ENCODE measurements around the gene PCBD2. TPM values are rescaled to one million over a fixed set of nuclear protein-coding genes. Genes with fewer than 3 reads are reported as not detected.

Gene PCBD2
- total and polyA plus RNA-seq, 2 of the 4 experiments (the other 2 are of a cell fraction): 2.2 to 2.7 TPM

DNA sequence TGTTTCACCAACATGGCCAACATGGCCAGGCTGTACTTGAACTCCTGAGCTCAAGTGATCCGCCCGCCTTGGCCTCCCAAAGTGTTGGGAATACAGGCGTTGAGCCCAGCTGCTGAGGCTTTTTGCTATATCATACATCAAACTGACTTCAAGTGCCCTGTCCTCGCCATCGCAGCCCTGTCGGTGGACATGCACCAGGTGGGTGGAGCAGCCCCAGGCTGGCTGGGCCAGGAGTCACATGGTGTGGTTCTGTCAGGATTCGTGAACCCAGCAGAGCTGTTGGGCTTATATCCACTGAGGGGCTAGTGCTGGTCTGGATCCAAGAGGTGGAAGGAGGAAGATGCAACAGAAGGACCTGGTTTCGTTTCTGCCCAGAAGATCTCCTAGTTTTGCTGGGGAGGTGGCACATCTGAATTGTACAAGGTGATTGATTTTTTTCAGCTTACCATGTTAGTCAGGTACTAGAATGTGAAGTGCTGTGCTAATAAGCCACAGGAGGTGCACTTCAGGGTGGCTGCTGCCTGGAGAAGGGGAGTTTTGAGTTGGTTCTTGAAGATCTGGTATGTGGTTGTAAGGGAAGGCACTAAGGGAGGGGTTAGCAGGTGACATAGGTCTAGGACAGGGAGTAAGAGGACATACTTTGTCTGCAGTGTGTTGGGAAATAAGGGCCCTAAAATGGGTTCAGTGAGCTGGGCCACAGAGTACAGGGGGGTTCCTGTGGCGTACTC, 16.1 kb downstream of the PCBD2 start:
- Histone ChIP-seq H3K79me1 (ENCODE audit: low read depth in 1 of 2, low read length in 2 of 2) (peaks cover 3 to 4% of the 10 kb centered on the region in 2 experiments; a peak in 2 of 4 replicates), H2AK5ac (ENCODE audit: low read depth, low read length) (no peak overlapping the region), H2BK5ac (ENCODE audit: low read depth, low read length, poor library complexity, severe bottlenecking) (no peak overlapping the region), H3K14ac (replicated peaks; ENCODE audit: low read depth, low read length) (no peak overlapping the region), H4K8ac (ENCODE audit: low read depth in 2 of 2, low read length in 2 of 2) (no peak overlapping the region), H3K4me3 (ENCODE audit: insufficient read depth, low read depth, low read length) (no peak overlapping the region), H3K27ac (ENCODE audit: insufficient read depth, low read length) (no peak overlapping the region), H3K4me1 (ENCODE audit: control insufficient read depth, insufficient read depth, low read length) (peaks cover 2% of the 10 kb centered on the region; the same call in 1 of the 2 replicates), H3K23ac (ENCODE audit: low read depth, low read length) (no peak overlapping the region), H4K91ac (ENCODE audit: insufficient read depth, low read depth, low read length) (no peak overlapping the region), H3K18ac (ENCODE audit: low read depth, low read length) (no peak overlapping the region), H2BK20ac (ENCODE audit: low read depth, low read length) (no peak overlapping the region), H3K9me3 (ENCODE audit: control insufficient read depth, insufficient read depth, low read length) (no peaks in the 10 kb centered on the region), H2AK9ac (replicated peaks; ENCODE audit: low read depth, low read length, poor library complexity) (no peak overlapping the region), H4K20me1 (ENCODE audit: insufficient read depth, low read length) (no peaks in the 10 kb centered on the region), H2BK120ac (ENCODE audit: low read depth, low read length) (no peak overlapping the region), H3K9me1 (ENCODE audit: insufficient read depth, low read length) (peaks cover 3% of the 10 kb centered on the region; the same call in 1 of the 2 replicates), H3K27me3 (ENCODE audit: control insufficient read depth, insufficient read depth, low read length) (no peaks in the 10 kb centered on the region), H3K36me3 (ENCODE audit: control insufficient read depth, insufficient read depth, low read length) (peaks cover 5% of the 10 kb centered on the region), H3K4me2 (ENCODE audit: low read depth, low read length) (no peak overlapping the region), H4K5ac (ENCODE audit: low read depth, low read length) (no peak overlapping the region), H3K4ac (ENCODE audit: low read depth, low read length) (no peak overlapping the region), H3K9ac (ENCODE audit: low read depth, low read length) (no peak overlapping the region), H2BK15ac (ENCODE audit: low read depth, low read length) (no peak overlapping the region), H2AFZ (replicated peaks; ENCODE audit: low read length, poor library complexity) (no peak overlapping the region), H3K56ac (ENCODE audit: extremely low read depth, insufficient read depth, low read length) (no peak overlapping the region)
- in situ Hi-C loops (cut with MboI; ENCODE audit: low sequenced_read_pairs): no loop called here
- DNase-seq (no peak), ATAC-seq (ENCODE audit: low read depth) (no peak)
- dilution Hi-C loops (cut with HindIII; ENCODE audit: low sequenced_read_pairs, unreplicated experiment): no loop called here
- 40% methylated on average over 1 of the region's 9 CpGs; no CpG with 5 or more reads in 1 of the 2 experiments for WGBS, 2 experiments (ENCODE audit: extremely low coverage in 2 of 2, insufficient read length in 1 of 2)
- CTCF ChIA-PET: no interaction called here
- BruUV-seq (replicated peaks): no TSS peak
- intact Hi-C loops (cut with micrococcal nuclease): no loop called here
- TF ChIP-seq CHD1 (IDR thresholded peaks at IDR 0.05; ENCODE audit: low read depth, low read length) (no peak), RCOR1 (IDR thresholded peaks at IDR 0.05; ENCODE audit: insufficient replicate concordance, low read length) (no peak), BHLHE40 (IDR thresholded peaks at IDR 0.05; ENCODE audit: low read depth, low read length) (no peak), MXI1 (IDR thresholded peaks at IDR 0.05; ENCODE audit: borderline replicate concordance, low read depth, low read length) (no peak), RAD21 (IDR thresholded peaks at IDR 0.05; ENCODE audit: low read length) (no peak), SMC3 (IDR thresholded peaks at IDR 0.05; ENCODE audit: low read depth, low read length) (no peak), CEBPB (IDR thresholded peaks at IDR 0.05; ENCODE audit: low read depth, low read length) (no peak), FOS (IDR thresholded peaks at IDR 0.05; ENCODE audit: low read depth, low read length) (no peak), POLR2A (IDR thresholded peaks at IDR 0.05; ENCODE audit: low read depth, low read length) (no peak)
- TF ChIP-seq, protein P1, sequence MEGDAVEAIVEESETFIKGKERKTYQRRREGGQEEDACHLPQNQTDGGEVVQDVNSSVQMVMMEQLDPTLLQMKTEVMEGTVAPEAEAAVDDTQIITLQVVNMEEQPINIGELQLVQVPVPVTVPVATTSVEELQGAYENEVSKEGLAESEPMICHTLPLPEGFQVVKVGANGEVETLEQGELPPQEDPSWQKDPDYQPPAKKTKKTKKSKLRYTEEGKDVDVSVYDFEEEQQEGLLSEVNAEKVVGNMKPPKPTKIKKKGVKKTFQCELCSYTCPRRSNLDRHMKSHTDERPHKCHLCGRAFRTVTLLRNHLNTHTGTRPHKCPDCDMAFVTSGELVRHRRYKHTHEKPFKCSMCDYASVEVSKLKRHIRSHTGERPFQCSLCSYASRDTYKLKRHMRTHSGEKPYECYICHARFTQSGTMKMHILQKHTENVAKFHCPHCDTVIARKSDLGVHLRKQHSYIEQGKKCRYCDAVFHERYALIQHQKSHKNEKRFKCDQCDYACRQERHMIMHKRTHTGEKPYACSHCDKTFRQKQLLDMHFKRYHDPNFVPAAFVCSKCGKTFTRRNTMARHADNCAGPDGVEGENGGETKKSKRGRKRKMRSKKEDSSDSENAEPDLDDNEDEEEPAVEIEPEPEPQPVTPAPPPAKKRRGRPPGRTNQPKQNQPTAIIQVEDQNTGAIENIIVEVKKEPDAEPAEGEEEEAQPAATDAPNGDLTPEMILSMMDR (conservative IDR thresholded peaks at IDR 0.05; ENCODE audit: low read depth, low read length): no peak
- POLR2A ChIA-PET (ENCODE audit: unreplicated experiment): no interaction called here

All from IMR-90 (cell line).